NOMO-1 treated with dmso at 0.1 percent for 144 hours (cell line): ENCODE measurements around the gene DCST2.
"Not testable (repeated sequence)": the region's sequence is repeated elsewhere in the genome, so short reads cannot be mapped to it uniquely, and the experiment has no call there.

ENCODE experiments used
- DNase-seq: peaks from one replicate; lab custom pipeline; 2025; ENCODE audit not compliant: unreplicated experiment; lab: John Stamatoyannopoulos, UW

The DCST2 gene

DNA sequence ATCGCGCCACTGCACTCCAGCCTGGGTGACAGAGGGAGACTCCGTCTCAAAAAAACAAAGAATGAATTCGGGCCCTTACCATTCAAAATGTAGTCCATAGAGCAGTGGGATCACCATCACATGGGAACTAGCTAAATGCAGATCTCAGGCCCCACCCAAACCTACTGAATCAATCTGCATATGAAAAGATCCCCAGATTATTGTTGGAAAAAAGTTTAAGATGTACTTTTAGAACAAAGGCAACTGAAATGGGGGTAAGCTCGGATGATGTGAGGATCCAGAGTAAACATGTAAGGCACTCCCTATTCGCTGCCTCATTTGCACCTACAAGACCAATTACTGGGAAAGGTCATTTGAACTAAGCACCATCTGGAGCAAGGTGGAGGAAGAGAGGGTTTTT, 51.2 kb downstream of the DCST2 start:
- no peak for DNase-seq

DNA sequence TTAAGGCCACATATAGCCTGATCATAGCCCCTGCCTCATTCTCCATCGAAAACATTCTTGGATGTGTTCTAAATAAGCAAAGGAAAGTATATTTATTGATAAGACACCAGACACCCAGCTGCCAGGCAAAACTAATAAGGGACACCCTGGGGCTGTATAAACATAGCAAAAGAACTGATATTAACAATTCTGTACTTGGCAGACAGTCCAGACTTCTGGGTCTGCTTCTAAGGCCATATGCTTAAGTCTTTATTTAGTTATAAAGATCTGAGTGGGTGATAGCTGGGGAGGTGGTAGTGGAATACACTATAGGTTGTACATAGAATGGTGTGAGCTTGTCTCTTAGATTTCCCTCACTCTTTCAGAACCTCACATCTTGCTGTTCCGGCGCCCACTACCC, 55.2 kb downstream of the DCST2 start:
- no peak for DNase-seq

DNA sequence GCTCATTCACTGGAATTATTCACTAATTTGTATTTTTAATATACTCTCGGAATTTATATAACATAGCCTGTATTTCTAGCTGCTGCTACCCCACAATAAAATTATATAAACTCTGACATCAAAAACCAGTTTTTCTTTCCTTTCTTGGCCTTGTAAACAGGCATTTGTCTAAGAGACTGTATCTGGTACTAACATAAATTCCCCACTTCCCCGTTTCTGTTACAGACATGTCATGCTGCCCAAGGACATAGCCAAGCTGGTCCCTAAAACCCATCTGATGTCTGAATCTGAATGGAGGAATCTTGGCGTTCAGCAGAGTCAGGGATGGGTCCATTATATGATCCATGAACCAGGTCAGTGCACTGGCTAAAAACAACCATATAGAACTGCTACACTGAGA, 55.8 kb downstream of the DCST2 start:
- DNase-seq: not testable (repeated sequence)

DNA sequence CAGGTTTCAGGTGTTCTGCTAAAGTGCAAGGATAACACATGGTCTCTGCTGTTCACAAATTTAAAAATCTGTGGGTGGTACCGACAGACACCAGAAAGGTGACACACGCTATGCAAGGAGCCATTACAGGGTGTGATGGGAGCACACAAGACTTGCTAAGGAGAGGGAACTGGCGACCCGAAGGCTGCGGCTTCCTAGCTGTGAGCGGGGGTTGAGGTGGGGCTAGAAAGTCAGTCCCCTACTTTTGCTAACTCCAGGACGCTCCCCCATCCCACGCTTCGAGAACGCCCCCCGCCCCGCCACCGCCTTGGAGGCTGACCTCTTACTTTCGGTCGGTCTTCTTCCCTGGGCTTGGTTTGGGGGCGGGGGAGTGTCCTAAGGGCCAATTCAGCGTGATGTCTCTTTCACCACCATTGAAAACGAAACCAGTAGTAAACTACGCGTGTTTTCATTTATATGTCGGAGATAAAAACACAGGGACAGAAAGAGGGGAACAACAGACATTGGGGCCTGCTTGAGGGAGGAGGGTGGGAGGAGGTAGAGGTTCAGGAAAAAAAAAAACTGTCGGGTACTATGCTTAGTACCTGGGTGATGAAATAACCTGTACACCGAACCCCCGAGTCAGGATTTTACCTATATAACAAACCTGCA, 58.0 kb downstream of the DCST2 start:
- DNase-seq: no peak

DNA sequence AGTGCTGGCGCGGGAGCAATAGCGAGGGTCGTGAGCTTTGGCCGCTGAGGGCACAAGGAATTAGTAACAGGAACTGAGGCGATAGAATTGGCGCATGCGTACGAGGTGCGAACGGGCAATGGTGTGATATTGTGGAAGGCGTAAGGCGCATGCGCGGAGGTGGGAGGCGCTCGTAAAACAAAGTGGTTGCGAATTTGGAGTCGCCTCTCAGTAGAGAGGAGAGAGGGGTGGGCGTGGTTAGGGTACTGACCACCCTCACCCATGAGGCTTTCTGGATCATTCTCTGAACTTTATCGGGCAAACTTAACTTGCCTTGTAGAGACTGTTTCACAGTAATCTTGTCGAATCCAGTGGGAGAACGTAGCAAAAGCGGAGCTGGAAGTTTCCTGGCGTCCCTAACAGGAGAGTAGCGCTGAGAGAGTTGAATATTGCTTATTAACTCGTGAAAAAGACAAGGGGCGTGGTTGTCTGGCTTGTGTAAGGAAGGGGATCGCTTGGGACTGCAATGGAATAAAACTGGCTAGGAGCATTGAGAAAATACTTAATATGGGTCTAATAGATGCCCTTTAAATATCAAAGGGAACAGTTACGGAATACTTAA, 58.7 kb downstream of the DCST2 start:
- peak; percentile 95 for DNase-seq

DNA sequence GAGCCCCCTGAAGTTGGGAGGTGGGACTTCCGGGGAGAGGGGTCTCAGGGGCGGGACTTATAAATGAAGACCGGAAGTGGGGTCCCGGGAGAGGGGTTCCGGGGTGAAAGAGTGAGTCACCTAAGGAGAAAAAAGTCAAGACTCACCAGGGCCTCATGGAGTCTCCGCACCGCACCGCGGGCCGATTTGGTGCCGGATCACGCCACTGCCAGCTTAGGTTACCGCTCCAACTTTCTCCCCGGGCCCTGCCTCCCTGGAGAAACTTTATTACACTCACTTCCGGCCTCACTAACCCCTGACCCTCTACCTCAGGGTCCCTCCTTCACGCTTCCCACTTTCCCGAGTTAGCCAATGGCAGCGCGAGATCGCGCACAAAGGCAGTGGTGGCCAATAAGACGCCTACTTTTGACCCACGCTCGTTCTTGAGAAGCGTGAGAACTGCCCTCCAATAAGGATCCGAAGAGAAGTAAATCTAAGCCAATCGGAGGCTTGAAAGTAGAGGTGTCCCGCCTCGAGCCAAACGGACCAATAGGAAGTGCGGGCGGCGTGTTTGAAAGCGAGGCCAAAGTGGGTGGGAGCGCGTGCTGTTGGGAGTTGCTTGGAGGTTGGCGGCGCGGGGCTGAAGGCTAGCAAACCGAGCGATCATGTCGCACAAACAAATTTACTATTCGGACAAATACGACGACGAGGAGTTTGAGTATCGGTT, 59.3 kb downstream of the DCST2 start, which contains the start of gene CKS1B:
Gene CKS1B, plus strand, starts transcription at position 580 of the 706 bp plus-strand sequence. Its CDS starts 65 bp downstream, at position 645.
- DNase-seq: peak; percentile 99

DNA sequence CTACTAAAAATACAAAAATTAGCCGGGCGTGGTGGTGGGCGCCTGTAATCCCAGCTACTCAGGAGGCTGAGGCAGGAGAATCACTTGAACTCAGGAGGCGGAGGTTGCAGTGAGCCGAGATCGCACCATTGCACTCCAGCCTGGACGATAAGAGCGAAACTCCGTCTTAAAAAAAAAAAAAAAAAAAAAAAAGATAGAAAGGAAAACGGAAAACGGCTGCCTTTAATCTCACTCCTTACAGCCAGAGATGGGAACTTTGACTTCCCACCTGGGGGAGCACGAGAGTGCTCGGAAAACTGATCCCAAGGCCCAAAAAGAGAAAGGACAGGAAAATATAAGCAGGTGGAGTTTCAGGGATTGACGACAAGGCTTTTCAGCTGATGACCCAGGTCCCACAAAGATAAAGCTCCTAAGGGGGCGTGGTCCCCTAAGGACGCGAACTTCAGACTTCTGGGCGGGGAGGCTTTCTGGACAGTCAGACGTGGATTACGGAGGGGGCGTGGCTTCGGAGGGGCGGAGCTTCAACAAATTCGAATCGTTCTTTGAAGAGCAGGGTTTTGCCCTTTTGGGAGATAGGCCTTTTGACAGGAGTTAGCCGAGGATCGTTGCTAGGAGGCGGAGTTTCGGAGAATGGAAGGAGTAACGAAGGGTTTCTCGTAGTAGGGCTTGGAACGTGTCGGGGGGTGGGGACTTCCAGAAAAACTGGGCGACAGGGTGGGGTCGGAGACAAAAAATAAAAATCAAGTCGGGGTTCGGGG, 60.1 kb downstream of the DCST2 start:
- peak; percentile 98 for DNase-seq

DNA sequence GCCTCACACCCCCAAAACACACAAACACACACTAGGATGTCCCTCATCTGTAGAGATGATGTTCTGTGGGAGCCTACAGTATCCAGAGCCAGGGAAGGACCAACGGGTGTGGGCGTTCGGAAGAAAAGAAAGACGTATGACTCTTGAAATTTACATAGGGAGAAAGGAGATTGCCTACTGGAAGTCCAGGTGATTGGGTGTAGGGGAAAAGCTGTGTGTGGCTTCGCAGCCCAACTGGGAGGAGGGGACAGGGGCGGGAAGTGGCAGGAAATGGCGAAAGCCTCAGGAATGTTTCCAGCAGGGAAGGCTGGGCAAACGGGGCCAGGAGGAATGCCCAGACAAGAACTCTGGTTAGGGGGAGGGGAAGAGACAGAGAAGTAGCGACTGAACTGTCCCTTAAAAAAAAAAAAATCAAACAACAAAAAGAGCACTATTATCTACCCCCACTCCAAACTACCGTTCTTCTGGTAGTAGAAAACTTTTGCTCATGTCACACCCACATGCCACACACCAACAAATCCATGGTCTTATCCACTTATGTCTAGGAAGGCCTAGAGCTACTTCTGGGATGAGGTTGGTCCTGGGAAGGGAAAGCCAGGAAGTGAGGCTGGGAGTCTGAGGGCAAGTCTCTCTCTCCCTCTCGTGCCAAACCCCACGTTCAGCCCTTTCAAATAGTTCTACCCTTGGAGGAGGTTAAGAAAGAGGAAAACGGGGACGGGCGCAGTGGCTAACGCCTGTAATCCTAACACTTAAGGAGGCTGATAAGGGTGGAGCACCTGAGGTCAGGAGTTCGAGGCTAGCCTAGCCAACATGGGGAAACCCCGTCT, 60.9 kb downstream of the DCST2 start:
- no peak for DNase-seq

DNA sequence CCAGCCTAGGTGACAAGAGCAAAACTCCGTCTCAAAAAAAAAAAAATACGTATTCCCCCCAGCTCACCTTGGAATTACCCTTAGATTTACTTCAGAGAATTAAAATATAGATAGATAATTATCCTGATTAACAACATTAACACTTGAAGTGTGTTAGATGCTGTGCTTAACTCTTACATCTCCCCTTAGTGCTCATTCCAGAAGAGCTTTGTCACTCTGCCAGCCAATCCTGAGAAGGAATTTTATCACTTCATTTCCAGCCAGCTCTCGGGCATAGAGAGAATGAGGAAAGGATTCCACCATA, 61.4 kb downstream of the DCST2 start:
- DNase-seq: no peak

DNA sequence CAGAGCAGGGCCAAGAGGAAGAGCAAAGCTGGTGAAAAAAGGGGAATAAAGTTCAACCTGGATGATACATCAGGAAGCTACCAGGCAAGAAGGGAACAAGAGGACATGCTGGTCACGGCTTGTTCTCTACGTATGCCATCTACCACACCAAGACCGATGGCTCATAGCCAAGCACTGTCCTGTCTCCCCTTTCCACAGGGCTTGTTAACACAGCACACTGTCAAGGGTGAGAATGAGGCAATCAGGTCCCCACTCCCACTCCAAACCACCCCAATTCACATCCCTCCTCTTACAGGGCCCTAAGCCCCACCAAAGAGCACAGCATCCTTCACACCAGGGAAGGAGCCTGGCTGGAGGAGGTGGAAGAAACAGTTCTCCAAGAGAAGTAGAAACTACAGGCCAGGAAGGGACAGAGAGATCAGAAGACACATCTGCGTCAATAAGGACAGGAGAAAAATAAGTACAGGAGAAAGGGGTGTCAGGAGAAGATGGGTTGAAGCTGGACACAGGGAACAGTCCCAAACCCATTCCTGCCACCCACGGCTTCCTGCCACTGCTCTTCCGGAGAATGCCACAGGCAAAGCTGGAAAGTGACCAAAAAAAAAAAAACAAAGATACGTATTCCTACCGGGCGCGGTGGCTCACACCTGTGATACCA, 62.1 kb downstream of the DCST2 start:
- no peak for DNase-seq

DNA sequence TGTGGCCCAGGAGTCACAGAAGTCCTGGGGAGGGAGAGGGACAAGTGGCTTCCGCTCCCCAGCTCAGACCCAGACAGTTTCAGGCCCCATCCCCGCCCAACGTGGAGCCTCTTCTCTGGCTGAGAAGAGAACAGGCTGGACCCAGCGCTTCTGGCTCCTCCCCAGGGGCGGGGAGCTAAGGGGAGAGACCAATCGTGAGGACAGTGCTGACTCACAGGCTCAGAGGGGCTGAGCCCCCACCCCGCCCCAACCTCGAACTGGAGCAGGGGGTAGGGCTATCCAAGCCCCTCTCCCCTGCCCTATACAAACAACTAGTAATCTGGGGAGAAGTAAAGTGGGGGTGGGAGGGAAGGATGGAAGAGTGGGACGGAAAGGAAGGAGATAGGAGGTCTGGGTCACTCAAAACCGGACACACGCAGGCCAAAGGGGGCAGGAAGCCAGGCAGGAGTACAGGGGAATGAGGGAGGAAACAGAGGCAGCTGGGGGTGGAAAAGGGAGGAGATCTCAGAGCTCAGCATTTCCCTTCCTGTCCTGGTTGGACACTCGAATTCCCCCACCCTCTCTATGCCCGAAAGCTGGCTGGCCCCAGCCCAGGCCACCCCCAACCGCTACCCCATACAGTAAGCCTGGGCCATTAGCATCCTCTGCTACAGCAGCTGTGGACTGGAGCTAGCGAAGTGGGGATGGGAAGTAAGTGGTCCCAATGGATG, 62.8 kb downstream of the DCST2 start, which contains the start of gene SHC1:
Gene SHC1, minus strand, starts transcription at position 117 of the 710 bp plus-strand sequence. CDS start 221 bp downstream, outside the sequence.
- no peak for DNase-seq

DNA sequence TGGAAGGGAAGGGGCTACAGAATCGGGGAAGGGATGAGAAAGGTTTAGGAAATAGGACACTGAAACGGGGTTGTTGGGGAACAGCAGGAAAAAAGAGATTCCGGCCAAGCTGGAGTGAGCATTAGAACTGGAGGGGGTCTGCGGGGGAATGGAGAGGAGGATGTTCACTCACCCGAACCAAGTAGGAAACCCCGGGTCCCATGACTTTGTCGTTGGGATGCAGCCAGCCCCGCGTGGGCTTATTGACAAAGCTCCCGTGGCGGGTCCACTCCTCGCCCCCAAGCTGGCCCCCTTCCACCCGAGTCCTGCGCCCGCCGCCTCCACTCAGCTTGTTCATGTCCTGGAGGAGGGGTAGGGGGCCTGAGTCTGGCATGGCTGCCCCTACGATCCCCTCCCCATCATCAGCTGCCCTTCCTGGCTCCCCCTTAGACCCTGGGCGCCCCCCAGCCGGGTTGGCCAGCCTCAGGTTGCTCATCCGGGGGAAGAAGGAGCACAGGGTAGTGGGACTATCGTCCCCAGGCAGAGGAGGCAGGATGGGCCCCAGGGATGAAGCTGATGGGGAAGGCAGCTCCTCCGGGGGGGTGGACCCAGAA, 63.6 kb downstream of the DCST2 start:
- no peak for DNase-seq

DNA sequence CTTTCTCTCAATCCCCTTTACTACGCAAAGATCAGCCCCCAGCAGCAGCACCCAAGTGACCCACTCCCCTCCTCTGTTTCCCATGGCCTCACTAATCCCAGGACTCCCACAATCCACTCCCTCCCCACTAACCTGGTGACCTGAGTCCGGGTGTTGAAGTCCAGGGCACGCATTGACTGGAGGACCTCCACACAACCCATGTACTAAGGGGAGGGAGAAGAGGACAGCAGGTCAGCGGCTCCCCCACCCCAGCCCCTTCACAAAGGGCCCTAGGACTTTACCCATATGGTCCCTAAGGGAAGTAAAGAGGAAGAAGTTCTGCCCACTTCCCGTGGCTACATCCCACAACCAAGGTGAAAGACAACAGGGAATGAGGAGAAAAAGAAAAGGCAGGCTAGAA, 64.3 kb downstream of the DCST2 start:
- DNase-seq: no peak

DNA sequence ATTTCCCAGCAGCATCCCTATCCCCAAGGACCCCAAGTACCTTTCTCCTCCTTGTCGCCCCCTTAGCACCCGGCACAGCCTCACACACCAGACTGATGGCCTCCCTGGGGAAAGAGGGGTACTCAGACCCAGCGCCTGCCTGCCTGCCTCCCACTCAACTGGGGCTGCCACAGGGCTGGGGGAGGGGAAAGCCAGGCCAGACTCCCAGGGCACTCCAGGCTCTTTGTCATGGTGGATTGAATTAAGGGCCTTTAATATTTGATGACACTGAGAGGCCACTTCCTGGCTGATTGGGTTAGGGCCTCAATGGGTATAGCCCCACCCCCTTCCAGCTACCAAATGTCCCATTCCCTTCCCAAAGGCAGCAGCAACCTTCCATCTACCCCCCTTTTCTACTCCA, 64.8 kb downstream of the DCST2 start:
- no peak for DNase-seq
